Colonic mucosa (tissue), 4 donors: ENCODE results near the gene C2orf78. TPM values are rescaled to one million over a fixed set of nuclear protein-coding genes. Genes with fewer than 3 reads are reported as not detected.

Experiments
- DNase-seq: peaks from one replicate; pipeline ENCODE4 v3.0.0-alpha.2; 2020
- H3K27ac ChIP-seq: fragments of 200-600 bp; one replicate; pipeline ENCODE4 v1.8.0; 2021
- H3K27me3 ChIP-seq: fragments of 200-600 bp; one replicate; pipeline ENCODE4 v1.8.0; 2021
- H3K36me3 ChIP-seq: fragments of 200-600 bp; one replicate; pipeline ENCODE4 v1.8.0; 2021
- H3K4me1 ChIP-seq: fragments of 200-600 bp; one replicate; pipeline ENCODE4 v1.8.0; 2021; ENCODE audit warnings: mild to moderate bottlenecking
- H3K4me3 ChIP-seq: fragments of 200-600 bp; one replicate; pipeline ENCODE4 v1.8.0; 2021
- H3K9ac ChIP-seq, 2 donors: one replicate each; pipeline ENCODE4 v1.7.0; 2013; ENCODE audit warnings: control low read depth in 2 of 2, low read depth in 2 of 2, low read length in 2 of 2
- H3K9me3 ChIP-seq: fragments of 200-600 bp; one replicate; pipeline ENCODE4 v1.8.0; 2021
- intact Hi-C: fragments of 100-400 bp; cut with DNase I; formaldehyde crosslinking; loops from one replicate; pipeline ENCODE4 v1.14.1; 2022
- total RNA-seq, 2 donors: library from RNA; stranded (reverse); fragmentation: NEBNext Ultra II Directional in 1 of 2; extraction: Animal tissue kit (Norgen Biotek cat#: 25700) in 1 of 2; gene quantifications; one replicate each; pipeline ENCODE4 v1.2.1, GENCODE V29; 2021
- TF ChIP-seq, protein P1 (sequence below): fragments of 200-600 bp; IDR thresholded peaks from one replicate; pipeline ENCODE4 v1.8.0; 2022; ENCODE audit warnings: antibody characterized with exemption, mild to moderate bottlenecking
- donor health status: healthy.
- donor health status: DM: no; HTN: no; CAD: no.
- donor health status: DM: no; HTN: no; CAD: no.

C2orf78 gene
- total RNA-seq, 2 donors from 2014 or later: not detected

DNA sequence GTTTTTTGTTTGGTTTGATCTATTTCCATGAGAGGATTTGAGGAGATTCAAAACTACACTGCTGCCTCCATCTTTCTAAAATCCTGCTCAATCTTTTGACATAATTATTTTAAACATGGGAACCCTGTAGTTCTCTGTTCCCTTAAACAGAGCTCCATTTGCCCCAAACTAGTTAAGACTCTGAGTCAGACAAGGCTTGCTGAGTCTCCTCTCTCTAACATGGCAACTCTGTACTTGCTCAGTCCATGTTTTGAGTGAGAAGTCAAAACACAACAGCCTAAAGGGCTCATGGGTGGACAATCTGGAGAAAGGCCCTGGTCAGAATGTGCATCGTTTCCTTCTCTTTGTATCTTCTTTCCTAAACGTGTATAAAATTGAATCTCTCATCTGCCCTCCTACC, 37.7 kb downstream of the C2orf78 start:
- H3K27me3 ChIP-seq: no peaks in the 10 kb centered on the region
- H3K4me3 ChIP-seq: no peak overlapping the region
- no peak overlapping the region for H3K9ac ChIP-seq
- no peaks in the 10 kb centered on the region for H3K9me3 ChIP-seq
- intact Hi-C loops: loop anchor here (10.0 kb wide), 6 partner anchors 103 to 513 kb away; partner anchors contain the start of genes BOLA3, DGUOK and TET3
- H3K27ac ChIP-seq: no peak overlapping the region
- no peak for DNase-seq
- H3K4me1 ChIP-seq: no peaks in the 10 kb centered on the region
- H3K36me3 ChIP-seq: no peaks in the 10 kb centered on the region
- TF ChIP-seq, protein P1, sequence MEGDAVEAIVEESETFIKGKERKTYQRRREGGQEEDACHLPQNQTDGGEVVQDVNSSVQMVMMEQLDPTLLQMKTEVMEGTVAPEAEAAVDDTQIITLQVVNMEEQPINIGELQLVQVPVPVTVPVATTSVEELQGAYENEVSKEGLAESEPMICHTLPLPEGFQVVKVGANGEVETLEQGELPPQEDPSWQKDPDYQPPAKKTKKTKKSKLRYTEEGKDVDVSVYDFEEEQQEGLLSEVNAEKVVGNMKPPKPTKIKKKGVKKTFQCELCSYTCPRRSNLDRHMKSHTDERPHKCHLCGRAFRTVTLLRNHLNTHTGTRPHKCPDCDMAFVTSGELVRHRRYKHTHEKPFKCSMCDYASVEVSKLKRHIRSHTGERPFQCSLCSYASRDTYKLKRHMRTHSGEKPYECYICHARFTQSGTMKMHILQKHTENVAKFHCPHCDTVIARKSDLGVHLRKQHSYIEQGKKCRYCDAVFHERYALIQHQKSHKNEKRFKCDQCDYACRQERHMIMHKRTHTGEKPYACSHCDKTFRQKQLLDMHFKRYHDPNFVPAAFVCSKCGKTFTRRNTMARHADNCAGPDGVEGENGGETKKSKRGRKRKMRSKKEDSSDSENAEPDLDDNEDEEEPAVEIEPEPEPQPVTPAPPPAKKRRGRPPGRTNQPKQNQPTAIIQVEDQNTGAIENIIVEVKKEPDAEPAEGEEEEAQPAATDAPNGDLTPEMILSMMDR: no peak

DNA sequence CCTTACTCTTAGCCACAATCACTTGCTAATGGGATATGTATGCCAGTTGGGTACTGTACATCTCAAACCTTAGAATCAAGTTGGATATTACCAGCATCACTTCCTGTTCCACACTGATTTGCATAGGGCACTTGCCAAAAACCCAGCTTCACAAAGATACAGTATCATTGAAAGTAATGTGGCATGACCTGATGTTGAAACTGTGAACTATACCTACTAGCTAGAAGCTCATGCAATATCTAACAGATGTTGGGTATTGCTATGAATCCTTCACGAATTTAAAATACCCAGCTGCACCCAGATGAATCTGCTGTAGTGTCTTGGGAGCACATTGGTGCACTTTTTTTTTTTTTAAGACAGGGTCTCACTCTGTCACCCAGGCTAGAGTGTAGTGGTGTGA, 38.3 kb downstream of the C2orf78 start:
- Histone ChIP-seq H3K4me3 (no peak overlapping the region), H3K4me1 (no peaks in the 10 kb centered on the region), H3K27ac (no peak overlapping the region), H3K9ac (no peak overlapping the region), H3K36me3 (no peaks in the 10 kb centered on the region), H3K27me3 (no peaks in the 10 kb centered on the region), H3K9me3 (no peaks in the 10 kb centered on the region)
- no peak for DNase-seq
- TF ChIP-seq, protein P1: no peak
- intact Hi-C loops: loop anchor here (10.0 kb wide), 6 partner anchors 103 to 513 kb away; partner anchors contain the start of genes BOLA3, DGUOK and TET3

DNA sequence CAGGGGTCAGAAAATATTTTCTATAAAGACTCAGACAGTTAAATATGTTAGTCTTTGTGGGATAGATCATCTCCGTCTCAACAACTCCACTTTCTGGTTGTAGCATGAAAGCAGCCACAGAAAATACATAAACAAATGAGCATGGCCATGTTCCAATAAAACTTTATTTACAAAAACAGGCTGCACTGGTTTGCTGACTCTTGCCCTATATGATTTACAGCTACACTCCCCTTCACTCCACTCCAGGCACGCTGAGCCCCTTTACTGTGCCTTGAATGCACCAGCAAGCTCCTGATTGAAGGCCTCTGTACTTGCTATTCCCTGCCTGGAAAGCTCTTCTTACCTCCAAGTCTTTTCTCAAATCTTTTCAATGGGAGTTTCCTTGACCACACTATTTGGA, 39.0 kb downstream of the C2orf78 start:
- no peaks in the 10 kb centered on the region for H3K9me3 ChIP-seq
- no peaks in the 10 kb centered on the region for H3K4me1 ChIP-seq
- intact Hi-C loops: loop anchor here (10.0 kb wide), 6 partner anchors 102 to 512 kb away; partner anchors contain the start of genes BOLA3, DGUOK and TET3
- no peaks in the 10 kb centered on the region for H3K27me3 ChIP-seq
- H3K9ac ChIP-seq: no peak overlapping the region
- H3K4me3 ChIP-seq: no peak overlapping the region
- H3K36me3 ChIP-seq: no peaks in the 10 kb centered on the region
- DNase-seq: no peak
- no peak overlapping the region for H3K27ac ChIP-seq
- TF ChIP-seq, protein P1: no peak

DNA sequence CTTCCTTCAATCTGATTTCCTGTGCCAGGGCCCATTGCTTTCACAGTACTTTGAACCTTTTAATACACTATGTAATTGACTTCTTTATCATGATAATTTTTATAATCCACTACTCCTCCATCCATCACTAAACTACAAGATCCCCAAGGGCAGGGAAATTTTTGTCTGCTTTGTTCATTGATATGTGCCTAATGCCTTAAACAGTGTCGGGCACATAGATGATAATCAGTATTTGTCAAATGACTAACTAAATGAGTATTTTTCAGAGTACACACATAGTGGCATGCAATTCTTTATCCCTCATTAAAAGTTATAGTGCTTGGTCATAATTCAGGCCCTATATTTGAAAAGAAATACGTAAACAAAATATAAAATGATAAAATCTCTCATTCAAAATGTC, 39.4 kb downstream of the C2orf78 start:
- TF ChIP-seq, protein P1: no peak
- Histone ChIP-seq H3K4me3 (no peak overlapping the region), H3K27me3 (no peaks in the 10 kb centered on the region), H3K27ac (no peak overlapping the region), H3K4me1 (no peaks in the 10 kb centered on the region), H3K9ac (no peak overlapping the region), H3K36me3 (no peaks in the 10 kb centered on the region), H3K9me3 (no peaks in the 10 kb centered on the region)
- intact Hi-C loops: loop anchor here (10.0 kb wide), 6 partner anchors 101 to 511 kb away; partner anchors contain the start of genes BOLA3, DGUOK and TET3
- no peak for DNase-seq

DNA sequence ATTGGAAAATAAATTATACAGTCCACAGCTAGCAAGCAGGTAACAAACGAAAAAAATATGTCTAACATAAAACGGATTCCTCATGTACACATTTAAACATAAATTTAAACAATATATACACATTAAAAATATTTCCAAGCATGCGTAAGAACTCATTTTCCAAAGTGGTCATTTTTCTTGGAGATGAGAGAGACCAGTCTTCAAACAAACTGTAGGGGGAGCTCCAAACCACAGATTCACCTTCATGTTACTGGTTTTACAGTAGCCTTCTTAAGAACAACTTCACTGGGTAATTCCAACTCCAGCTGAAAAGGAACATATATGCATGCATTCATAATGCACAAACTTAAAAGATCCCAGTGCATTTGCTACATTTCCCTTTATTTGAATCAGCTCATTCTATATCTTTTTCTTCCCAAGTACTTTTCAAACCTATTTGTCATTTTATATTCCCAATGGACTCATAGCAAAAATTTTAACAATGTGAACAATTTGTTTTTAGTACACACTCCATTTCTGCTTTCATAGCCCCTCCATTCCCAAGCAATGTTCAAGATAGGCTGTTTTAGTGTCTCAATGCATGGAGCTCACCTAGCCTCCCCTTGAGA, 40.0 kb downstream of the C2orf78 start:
- Histone ChIP-seq H3K27me3 (no peaks in the 10 kb centered on the region), H3K27ac (no peak overlapping the region), H3K9ac (no peak overlapping the region), H3K9me3 (no peaks in the 10 kb centered on the region), H3K4me1 (no peaks in the 10 kb centered on the region), H3K4me3 (no peak overlapping the region), H3K36me3 (no peaks in the 10 kb centered on the region)
- DNase-seq: peak; percentile 48
- intact Hi-C loops: loop anchor here (10.0 kb wide), 6 partner anchors 101 to 511 kb away; partner anchors contain the start of genes BOLA3, DGUOK and TET3
- TF ChIP-seq, protein P1: peak; percentile 84
